ENCODE measurements around the gene FBXL17.

FBXL17 gene

DNA sequence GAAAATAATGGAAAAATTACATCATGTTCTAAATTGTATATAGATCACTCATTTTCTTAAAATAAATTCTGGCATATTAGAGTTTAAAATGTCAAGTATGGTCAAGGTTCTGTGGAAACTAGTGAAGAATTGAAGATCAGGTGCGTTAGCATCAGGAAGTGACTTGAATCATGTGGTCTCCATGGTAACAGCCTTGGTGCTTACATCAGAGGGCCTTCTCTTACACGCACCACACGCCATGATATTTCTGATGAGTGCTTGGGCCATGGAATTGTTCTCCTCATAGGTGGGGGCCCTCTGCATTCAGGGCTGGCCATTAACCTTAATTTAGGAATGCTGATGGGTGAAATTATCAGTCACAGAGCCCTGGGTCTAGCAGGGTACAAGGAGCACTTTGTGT lies 423.0 kb downstream of the FBXL17 start:
- DNase-seq (ENCODE audit: low read depth in 1 of 2, low spot score in 1 of 2) = no peak

DNA sequence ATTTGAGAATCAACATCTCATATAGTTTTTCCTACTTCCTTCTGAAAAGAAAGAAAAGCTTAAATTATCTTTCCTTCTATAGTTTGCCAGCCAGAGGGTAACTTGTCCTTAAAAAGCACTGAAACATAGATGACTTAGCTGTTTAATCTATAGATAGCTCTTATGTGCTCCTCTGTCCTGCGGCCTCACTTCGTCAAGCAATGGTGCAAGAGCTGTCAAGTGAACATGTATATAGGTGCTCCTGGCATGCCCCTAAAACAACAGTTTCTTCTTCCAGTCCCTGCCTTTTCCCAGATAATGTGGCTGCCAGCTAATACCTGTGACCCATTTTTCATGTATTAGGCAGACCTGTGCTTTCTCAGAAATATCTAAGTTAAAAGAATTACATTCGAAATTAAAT lies 423.5 kb downstream of the FBXL17 start:
- no peak for DNase-seq (ENCODE audit: low read depth in 1 of 2, low spot score in 1 of 2)

DNA sequence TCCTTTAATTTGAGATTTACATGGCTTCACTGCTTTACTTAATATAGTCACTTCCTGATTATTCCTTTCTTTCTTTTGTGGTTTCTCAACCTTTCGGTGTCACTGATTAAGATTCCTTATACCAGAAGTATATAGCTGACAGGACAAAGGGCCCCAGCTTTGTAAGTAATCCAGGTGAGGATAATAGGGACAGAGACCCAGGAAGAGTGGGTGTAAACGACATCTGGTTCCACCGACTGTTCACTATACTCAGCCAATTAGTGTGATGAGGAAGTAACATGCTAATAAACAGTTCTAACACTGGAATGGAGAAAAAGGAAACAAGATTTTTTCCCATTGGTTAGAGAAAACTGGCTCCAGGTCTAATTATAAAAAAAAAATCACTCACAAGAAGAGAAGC lies 424.8 kb downstream of the FBXL17 start:
- DNase-seq (ENCODE audit: low read depth in 1 of 2, low spot score in 1 of 2) = no peak

DNA sequence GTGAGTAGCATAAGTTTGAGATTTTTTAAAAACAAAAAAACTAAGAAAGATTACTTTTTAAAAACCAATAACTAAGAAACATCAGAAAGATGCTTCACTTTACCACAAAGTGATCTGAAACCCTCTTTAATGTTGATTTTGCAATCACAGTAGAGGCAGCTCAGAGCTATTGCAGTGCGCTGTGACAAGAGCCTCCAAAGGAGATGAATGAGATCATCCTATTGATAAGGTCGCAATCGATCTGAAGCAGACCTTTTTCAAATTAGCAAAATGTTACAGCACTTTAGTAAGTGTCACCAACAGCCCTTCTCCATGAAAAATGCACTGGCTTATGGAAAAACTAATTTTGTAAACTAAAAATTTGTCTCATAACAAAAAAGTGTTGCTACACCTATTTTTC lies 426.6 kb downstream of the FBXL17 start:
- DNase-seq (ENCODE audit: low read depth in 1 of 2, low spot score in 1 of 2) = no peak

DNA sequence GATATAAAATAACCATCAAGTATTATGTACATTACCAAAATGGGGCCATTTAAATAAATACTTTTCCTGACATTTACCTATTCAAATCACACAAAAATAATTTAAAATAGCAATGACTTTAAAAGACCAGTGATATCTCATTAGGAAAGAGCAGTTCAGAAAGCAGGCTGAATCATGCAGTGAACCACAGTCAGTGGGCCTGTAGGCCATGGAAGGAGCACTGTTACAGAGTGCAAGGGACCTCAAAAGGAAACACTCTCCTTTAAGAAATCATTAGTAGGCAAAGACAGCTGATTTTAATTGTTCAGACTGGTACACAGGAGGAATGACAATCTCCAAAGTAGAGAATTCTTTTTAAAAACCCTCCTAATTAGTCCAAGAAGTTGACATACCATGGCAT lies 427.6 kb downstream of the FBXL17 start:
- no peak for DNase-seq (ENCODE audit: low read depth in 1 of 2, low spot score in 1 of 2)

DNA sequence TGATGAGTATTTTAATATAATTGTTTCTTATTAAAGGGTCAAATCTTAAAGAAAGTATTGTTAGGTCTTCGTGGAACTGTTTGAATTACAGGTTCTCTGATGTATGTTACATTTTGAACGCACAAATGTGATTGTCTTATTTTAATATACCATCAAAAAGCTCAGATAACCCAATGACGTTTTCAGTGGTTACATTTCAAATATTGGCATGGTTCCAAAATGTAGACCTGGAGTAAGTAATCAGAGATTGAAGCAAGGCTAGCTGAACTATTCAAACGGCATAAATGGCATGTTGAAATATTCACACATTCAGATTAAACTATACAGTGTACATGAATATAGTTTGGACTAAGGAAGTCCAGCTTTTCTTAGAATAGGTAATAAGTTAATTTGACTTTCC lies 429.4 kb downstream of the FBXL17 start:
- no peak for DNase-seq (ENCODE audit: low read depth in 1 of 2, low spot score in 1 of 2)

DNA sequence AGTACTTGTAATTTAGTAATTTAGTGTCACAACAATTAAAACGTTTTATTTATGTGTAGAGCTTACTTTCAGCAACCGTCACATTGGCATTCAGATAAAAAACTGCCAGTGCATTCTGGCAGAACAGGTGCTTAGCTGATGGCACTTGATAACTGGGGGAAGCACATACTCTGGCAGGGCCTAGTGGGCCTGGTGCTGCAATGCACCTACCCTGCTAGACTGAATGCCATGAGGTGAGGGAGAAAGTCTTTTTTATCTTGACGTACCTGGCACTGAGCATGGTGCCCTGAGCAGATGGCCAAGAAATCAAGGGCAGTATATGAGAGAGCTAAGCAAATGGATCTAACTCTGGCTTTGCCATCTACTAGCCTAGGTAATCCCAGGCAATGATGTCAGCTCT lies 430.6 kb downstream of the FBXL17 start:
- DNase-seq (ENCODE audit: low read depth in 1 of 2, low spot score in 1 of 2) = no peak

DNA sequence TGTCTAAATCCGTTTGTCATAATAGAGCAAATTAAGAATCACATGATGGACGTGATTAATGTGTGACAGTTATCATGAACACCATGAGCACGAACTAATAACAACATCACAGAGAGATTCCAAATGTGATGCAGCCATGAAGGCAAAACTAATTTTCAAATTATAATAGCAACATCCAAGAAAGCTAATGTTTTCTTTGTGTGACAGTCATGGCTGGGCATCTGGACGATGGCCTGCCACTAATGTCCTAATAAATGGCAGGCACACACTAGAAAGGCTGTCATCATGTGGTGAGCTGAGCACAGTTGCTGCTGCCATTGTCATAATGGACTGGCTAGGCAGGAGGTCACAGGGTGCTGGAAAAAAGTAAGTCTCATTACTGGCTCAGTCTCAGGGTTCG lies 431.1 kb downstream of the FBXL17 start:
- DNase-seq (ENCODE audit: low read depth in 1 of 2, low spot score in 1 of 2) = no peak

DNA sequence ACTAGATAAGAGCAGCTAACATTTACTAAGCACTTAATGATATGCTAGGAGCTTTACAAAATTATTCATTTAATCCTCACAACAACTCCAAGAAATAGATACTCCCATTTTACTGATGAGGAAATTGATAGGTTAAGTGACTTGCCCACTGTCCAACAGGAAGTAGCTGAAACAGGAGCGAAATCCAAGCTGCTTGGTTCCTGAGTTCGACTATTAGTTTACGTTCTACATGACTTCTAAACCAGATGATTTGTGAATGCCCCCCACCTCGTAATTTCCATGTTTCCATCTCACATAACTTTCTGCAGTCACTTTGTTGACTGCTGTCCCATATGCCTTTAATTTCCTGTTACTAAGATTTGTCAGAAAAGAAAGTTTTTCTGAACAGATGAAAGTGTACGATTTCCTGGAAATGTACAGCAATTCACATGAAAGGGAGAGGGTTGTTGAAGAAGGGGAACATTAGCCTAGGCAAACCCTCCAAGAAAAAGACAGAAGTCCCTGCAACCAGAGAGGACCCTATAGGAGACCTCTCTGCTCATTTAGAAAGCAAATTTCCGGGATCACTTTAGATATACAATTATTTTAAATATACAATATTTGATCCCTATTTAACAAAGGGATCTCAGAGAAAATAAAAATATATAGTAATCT lies 432.1 kb downstream of the FBXL17 start:
- DNase-seq (ENCODE audit: low read depth in 1 of 2, low spot score in 1 of 2) = no peak

DNA sequence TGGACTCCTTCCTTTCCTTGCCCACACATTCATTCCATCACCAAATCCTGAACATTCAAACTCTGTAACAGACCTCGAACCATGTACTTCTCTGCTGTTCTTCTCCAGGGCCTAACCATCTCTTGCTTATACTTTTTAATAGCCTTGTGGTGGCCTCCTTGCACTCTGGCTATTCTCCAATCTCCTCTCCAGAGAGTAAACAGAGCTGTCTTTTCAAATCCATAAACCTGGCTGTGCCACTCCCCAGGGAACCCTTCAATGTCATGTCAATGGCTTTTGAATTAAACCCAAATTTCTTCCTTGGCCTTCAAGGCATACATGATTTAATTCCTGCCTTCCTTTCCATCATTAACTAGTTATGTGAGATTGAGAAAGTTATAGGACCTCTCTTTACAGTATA lies 433.5 kb downstream of the FBXL17 start:
- no peak for DNase-seq (ENCODE audit: low read depth in 1 of 2, low spot score in 1 of 2)

DNA sequence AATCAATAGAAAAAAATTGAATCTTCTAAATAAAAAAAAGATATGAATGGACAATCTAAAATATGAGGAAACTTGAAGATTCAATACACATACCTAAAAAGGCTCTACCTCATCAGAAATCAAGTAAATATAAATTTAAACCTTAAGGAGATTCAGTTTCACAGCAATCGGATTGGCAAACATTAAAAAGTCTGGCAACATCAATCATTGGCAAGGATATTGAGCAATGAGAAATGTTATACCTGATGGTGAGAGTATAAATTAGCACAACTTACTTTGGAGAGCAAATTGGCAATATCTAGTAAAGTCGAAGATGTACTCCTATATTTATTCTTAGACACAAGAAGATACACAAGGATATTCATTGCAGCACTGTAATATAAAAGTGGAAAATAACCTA lies 436.8 kb downstream of the FBXL17 start:
- DNase-seq (ENCODE audit: low read depth in 1 of 2, low spot score in 1 of 2) = no peak

DNA sequence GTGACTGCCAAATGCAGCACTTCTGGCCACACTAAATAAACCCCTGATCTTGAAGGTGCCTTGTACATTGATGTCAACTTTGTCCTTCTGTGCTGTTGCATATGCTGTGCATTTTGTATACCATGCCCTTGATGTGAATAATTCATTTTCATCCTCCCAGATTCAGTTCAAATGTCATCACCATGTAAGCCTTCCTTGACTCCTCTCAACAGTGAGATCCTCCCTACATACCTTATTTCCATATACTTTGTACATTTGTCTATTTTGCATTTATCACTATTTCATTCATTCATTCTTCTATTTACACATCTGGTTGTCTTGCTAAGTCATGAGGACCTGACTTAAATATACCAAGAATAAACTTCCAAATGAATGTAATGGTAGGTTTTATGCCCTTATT lies 438.0 kb downstream of the FBXL17 start:
- DNase-seq (ENCODE audit: low read depth in 1 of 2, low spot score in 1 of 2) = no peak

DNA sequence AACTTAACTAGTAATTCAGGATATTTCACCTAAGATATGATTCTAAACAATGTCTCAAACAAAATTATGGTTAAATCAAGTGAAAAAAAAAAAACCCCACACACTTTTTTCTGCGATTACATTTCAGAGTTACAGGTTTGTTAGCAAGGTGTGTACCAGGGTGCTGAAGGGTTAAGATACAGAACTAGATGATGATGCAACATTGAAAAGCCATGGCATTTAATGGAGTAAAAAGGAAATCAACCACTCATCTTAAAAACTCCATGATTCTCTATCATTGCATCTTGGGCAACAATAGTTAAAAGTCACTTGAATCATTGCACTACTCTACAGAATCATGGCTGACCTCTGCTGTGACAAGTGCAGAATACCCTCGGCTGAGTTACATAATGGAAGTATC lies 440.9 kb downstream of the FBXL17 start:
- DNase-seq (ENCODE audit: low read depth in 1 of 2, low spot score in 1 of 2) = no peak

DNA sequence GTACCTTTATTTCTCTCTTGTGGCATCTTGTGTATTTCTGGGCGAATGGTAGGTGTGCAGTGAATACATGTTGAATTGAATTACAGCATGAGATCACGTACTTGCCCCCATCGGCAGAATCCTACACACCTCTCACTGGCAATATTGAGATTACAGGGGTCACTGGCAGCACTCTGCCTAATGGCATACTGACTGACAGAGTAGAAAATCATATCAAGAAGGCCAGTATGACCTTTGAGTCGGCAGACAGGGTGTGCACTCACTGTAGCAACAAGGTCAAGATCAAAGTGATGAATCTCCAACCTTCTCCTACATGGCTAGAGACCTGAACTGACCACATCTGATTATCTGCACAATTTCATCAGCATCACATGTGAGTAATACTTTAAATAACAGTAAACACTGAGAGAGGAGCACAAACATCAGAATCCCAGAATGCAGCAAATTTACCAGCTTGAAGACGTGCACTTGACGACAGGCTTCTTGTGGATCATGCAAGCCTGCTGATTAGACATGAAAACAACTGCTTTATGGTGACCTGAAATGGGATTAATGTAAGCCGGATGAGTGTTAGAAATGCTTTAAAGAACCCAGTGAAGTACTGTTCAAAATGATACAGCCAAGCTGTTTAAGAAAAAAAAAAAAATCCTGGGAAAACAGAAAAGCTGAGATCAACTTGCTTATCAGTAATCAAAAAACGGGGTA lies 444.1 kb downstream of the FBXL17 start:
- no peak for DNase-seq (ENCODE audit: low read depth in 1 of 2, low spot score in 1 of 2)

DNA sequence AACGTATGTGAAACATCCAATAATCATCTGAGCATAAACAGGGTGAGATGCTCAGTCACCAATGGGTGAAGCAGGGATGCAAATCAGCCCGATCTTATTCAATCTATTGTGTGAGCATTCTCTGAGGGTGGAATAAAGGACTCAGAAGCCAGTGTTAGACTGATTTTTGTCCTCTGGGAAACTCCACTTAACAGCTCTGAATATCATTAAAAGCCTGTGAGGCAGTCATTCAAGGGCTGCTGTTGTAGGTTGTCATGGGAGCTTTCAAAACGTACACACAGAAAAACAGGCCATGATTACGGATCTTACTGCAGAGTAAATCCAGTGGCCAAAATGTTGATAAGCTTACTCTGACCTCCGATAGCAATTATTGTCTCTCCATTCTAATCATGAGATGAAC lies 444.7 kb downstream of the FBXL17 start:
- no peak for DNase-seq (ENCODE audit: low read depth in 1 of 2, low spot score in 1 of 2)

DNA sequence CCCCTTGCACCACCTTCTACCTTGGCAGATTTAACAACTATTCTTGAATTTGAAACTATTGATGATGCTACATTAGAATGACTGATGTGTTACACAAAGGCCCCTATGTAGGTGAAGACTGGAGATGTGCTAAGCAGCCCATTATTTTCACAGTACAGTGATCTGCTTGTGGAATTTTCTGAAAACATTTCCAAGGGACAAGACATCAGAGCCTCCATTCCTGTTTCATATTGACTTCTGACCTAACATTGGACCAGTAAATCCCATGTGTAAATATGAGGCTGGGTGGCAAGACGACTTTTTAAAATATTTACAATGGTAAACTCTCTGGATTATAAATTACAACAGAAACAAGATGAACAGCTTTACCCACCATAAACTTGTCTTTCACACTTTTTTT lies 445.4 kb downstream of the FBXL17 start:
- DNase-seq (ENCODE audit: low read depth in 1 of 2, low spot score in 1 of 2) = no peak

DNA sequence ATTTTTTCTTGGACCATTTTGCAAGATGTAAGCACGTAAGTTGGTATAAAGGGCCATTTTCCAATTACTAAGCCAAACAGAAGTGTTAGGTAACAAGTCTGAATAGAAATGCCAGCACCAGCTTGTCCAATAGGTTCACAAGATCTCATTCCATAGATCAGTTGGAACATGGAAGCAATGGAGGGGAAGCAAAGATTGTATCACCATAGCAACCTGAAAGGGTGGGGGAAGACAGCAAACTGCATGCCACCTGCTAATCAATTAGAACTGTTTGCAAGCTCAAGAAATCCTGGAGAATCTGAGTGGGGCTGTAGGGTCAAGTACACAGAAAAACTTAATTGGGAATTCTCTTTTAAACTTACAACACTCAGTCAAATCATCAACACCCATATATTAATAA lies 446.3 kb downstream of the FBXL17 start:
- DNase-seq (ENCODE audit: low read depth in 1 of 2, low spot score in 1 of 2) = no peak

DNA sequence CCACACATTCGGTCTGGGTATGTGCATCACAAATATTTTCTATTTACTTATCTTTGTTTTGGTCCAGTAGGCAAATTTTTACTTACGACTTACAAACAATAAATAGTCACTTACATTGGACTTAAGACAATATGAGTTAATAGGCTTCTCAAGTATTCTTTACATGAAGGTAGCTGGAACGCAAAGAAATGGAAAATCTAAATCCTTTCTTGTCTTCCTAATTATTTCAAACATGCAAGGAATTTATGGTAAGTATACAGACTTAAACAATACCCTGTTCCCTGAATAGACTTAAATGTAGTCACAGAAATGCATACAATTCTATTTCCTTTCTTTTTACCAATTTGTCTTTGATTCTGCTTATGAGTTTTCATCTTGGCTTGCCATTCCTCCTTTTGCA lies 448.6 kb downstream of the FBXL17 start:
- DNase-seq (ENCODE audit: low read depth in 1 of 2, low spot score in 1 of 2) = no peak

DNA sequence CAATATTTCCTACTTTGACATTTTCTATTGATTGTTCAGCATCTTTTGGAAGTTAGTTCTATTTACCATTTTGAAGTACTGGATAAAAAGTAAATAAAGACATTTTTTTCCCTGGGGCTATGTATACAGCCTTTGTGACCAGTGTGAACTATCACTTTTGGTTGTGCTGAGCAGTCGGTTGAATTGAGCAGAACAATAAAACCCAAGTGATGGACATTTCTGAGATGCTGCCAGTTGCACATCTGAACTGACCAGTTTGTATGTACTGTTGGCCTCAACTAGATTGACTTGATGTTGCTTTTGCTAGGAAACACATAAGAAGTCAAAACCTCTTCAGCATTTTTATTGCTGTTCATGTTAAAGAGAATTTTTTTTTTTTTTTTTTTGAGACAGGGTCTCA lies 451.0 kb downstream of the FBXL17 start:
- no peak for DNase-seq (ENCODE audit: low read depth in 1 of 2, low spot score in 1 of 2)

DNA sequence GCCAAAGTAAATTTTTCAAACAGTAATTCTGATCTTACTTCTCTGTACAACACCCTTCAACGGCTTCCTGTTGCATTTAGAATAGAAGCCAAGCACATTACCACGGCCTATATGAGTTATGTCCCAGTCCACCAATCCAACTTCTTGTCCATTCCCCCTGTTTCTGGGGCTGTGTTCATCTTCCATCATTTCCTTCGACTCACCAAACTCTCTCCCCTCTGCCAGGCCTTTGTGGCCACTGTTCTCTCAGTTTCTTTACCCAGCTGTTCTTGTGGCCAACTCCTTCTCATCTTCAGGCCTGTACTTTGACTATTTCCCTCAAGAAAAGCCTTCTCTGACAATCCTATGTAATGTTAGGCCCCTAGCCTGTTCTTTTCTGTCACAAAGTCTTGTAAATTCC lies 451.8 kb downstream of the FBXL17 start:
- no peak for DNase-seq (ENCODE audit: low read depth in 1 of 2, low spot score in 1 of 2)

DNA sequence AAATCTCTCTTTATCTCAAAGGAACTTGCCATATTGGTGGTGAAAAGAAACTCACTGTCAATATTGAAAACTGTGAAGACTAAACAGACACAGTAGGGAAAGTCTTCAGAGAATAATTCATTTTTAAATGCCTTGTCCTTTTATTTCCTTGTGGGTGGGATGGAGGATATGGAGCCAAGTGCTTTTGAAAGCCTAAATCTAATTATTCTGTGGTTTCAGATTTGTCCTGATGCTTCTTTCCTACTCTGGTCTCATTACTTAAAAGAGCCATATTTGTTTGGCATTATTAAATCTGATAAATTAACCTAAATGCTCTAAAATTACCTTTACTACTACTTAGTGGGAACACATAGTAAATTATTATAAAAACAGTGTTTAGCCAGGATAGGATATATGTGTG lies 452.8 kb downstream of the FBXL17 start:
- DNase-seq (ENCODE audit: low read depth in 1 of 2, low spot score in 1 of 2) = no peak

DNA sequence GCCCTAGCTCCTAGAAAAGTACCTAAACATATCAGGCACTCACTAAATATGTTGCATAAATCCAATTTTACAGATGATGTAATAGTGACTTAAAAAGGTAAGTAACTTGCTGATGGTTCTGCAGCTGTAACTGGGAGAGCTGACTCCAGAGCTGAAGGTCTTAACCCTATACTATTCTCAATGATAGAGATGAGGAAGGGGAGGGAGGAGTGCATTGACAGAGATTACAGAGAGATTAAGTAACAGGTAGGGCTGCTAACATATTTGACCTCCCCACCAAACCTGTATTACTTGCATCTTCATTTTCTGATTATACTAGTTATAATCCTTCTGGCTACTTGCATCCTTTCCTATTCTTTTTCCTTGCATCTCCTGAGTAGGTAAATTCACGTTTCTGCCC lies 455.8 kb downstream of the FBXL17 start:
- DNase-seq (ENCODE audit: low read depth in 1 of 2, low spot score in 1 of 2) = no peak

DNA sequence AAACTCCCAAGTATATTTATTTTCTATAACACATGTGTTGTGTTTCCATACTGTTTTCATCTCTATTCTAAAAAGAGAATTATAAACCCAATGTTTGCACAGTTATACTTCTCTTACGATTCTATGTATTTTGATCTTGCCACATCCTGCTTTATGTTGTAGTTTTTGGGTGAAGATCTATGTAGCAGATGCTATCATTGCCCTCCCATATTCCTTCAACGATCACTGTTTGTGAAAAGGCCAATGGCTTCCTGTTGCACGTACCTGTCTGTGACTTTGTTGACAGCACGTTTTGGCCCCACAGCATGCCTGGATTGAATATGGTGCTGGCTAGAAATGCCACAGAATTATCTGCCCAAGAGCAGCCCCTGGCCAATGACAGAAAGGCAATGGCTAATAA lies 456.7 kb downstream of the FBXL17 start:
- DNase-seq (ENCODE audit: low read depth in 1 of 2, low spot score in 1 of 2) = no peak

Measured in activated CD4-positive, alpha-beta T cell treated with anti-CD3 and anti-CD28 coated beads, Interleukin-2, amount 50 U/mL, for 24 hours (primary cell).